CD4-positive, alpha-beta T cell treated with Interleukin-6 for 4 hours (primary cell): ENCODE measurements around the gene MAST2.
"Not testable (repeated sequence)": the region's sequence is repeated elsewhere in the genome, so short reads cannot be mapped to it uniquely, and the experiment has no call there.

ENCODE experiments used
- DNase-seq: peaks from one replicate; pipeline ENCODE4 v3.0.0-alpha.2; 2020; ENCODE audit warnings: mixed read lengths

Gene MAST2

GRCh38 chr1:45815667-45816458, 12.5 kb downstream of the MAST2 start:
- no peak for DNase-seq

- no peak for DNase-seq
Measured at GRCh38 chr1:45820173-45820572, 16.8 kb downstream of the MAST2 start.

- DNase-seq = no peak
Measured at GRCh38 chr1:45820788-45821187, 17.4 kb downstream of the MAST2 start.

GRCh38 chr1:45822644-45823043, 19.2 kb downstream of the MAST2 start:
- no peak for DNase-seq

- no peak for DNase-seq
Measured at GRCh38 chr1:45824607-45825006, 21.2 kb downstream of the MAST2 start.

- no peak for DNase-seq
Measured at GRCh38 chr1:45827256-45827655, 23.8 kb downstream of the MAST2 start.

- DNase-seq = no peak
Measured at GRCh38 chr1:45828841-45829240, 25.4 kb downstream of the MAST2 start.

- DNase-seq = no peak
Measured at GRCh38 chr1:45833361-45833760, 29.9 kb downstream of the MAST2 start.

GRCh38 chr1:45834689-45835088, 31.3 kb downstream of the MAST2 start:
- DNase-seq = no peak

GRCh38 chr1:45836451-45836850, 33.0 kb downstream of the MAST2 start:
- DNase-seq = no peak

- not testable (repeated sequence) for DNase-seq
Measured at GRCh38 chr1:45836861-45837260, 33.4 kb downstream of the MAST2 start.

GRCh38 chr1:45838322-45838721, 34.9 kb downstream of the MAST2 start:
- not testable (repeated sequence) for DNase-seq

GRCh38 chr1:45840704-45841103, 37.3 kb downstream of the MAST2 start:
- no peak for DNase-seq

GRCh38 chr1:45842786-45843185, 39.4 kb downstream of the MAST2 start:
- DNase-seq = no peak

- DNase-seq = no peak
Measured at GRCh38 chr1:45843474-45843905, 40.1 kb downstream of the MAST2 start.

- DNase-seq = not testable (repeated sequence)
Measured at GRCh38 chr1:45844000-45844399, 40.6 kb downstream of the MAST2 start.

- DNase-seq = no peak
Measured at GRCh38 chr1:45846931-45847330, 43.5 kb downstream of the MAST2 start.

GRCh38 chr1:45848097-45848496, 44.7 kb downstream of the MAST2 start:
- no peak for DNase-seq

GRCh38 chr1:45848714-45849113, 45.3 kb downstream of the MAST2 start:
- DNase-seq = no peak

GRCh38 chr1:45850017-45850416, 46.6 kb downstream of the MAST2 start:
- DNase-seq = no peak

- no peak for DNase-seq
Measured at GRCh38 chr1:45854724-45855123, 51.3 kb downstream of the MAST2 start.

GRCh38 chr1:45857101-45857700, 53.8 kb downstream of the MAST2 start:
- DNase-seq = no peak

- not testable (repeated sequence) for DNase-seq
Measured at GRCh38 chr1:45857755-45858492, 54.5 kb downstream of the MAST2 start.

GRCh38 chr1:45859221-45859620, 55.8 kb downstream of the MAST2 start:
- DNase-seq = no peak
